AG09309 (cell line): ENCODE measurements around the gene PDE4D.
"Not testable (repeated sequence)": the region's sequence is repeated elsewhere in the genome, so short reads cannot be mapped to it uniquely, and the experiment has no call there.

Source experiments
- DNase-seq: peaks from one replicate; pipeline ENCODE4 v3.0.0-alpha.2; 2010; ENCODE audit warnings: low read depth
- H3K4me3 ChIP-seq: 2 replicates; pipeline ENCODE4 v1.5.1; 2011; ENCODE audit warnings: mild to moderate bottlenecking, low read depth, low read length, moderate library complexity; ENCODE audit not compliant: control insufficient read depth
- CTCF ChIP-seq: IDR thresholded peaks from 2 replicates; pipeline ENCODE4 v1.5.1; 2011; ENCODE audit warnings: mild to moderate bottlenecking, low read depth, low read length, inconsistent platforms; ENCODE audit not compliant: insufficient read depth, control insufficient read depth; ENCODE audit errors: missing control alignments

PDE4D gene

GRCh38 chr5:59001716-59002115 is 891.8 kb downstream of the PDE4D start:
- DNase-seq = no peak
- no peak for TF ChIP-seq CTCF
- H3K4me3 ChIP-seq = no peak overlapping the region

GRCh38 chr5:59001154-59001553 is 892.4 kb downstream of the PDE4D start:
- DNase-seq = peak; percentile 14
- H3K4me3 ChIP-seq = no peak overlapping the region
- no peak for TF ChIP-seq CTCF

GRCh38 chr5:59000211-59000610 is 893.3 kb downstream of the PDE4D start:
- DNase-seq = no peak
- no peak for TF ChIP-seq CTCF
- H3K4me3 ChIP-seq = no peak overlapping the region

- TF ChIP-seq CTCF = no peak
- H3K4me3 ChIP-seq = no peak overlapping the region
- no peak for DNase-seq
Observed at GRCh38 chr5:58999804-59000203, 893.7 kb downstream of the PDE4D start.

GRCh38 chr5:58998544-58998943 is 895.0 kb downstream of the PDE4D start:
- H3K4me3 ChIP-seq = no peak overlapping the region
- TF ChIP-seq CTCF = no peak
- DNase-seq = no peak

GRCh38 chr5:58995779-58996178 is 897.7 kb downstream of the PDE4D start:
- DNase-seq, H3K4me3 ChIP-seq: not testable (repeated sequence)

GRCh38 chr5:58993461-58993860 is 900.1 kb downstream of the PDE4D start:
- TF ChIP-seq CTCF = no peak
- no peak overlapping the region for H3K4me3 ChIP-seq
- DNase-seq = no peak
